Mesothelial cell of epicardium (in vitro differentiated cells): Measurements from ENCODE around the gene WDR36. TPM values are rescaled to one million over a fixed set of nuclear protein-coding genes. Genes with fewer than 3 reads are reported as not detected.

ENCODE experiments used
- DNase-seq, 2 experiments: peaks; one replicate each; pipeline ENCODE4 v3.0.0; 2021; ENCODE audit warnings: low spot score in 2 of 2; ENCODE audit not compliant: unreplicated experiment in 2 of 2
- H3K27ac Mint-ChIP-seq: 2 replicates; pipeline ENCODE4 v1.8.0; 2021; ENCODE audit warnings: mixed read lengths
- H3K27me3 Mint-ChIP-seq: 2 replicates; pipeline ENCODE4 v1.8.0; 2021; ENCODE audit warnings: low read depth, mixed read lengths
- H3K36me3 Mint-ChIP-seq: 2 replicates; pipeline ENCODE4 v1.8.0; 2021; ENCODE audit warnings: mixed read lengths
- H3K4me1 Mint-ChIP-seq: 2 replicates; pipeline ENCODE4 v1.8.0; 2021; ENCODE audit warnings: mixed read lengths
- H3K4me3 Mint-ChIP-seq: 2 replicates; pipeline ENCODE4 v1.8.0; 2021; ENCODE audit warnings: mild to moderate bottlenecking, moderate library complexity, mixed read lengths
- H3K9me3 Mint-ChIP-seq: 2 replicates; pipeline ENCODE4 v1.8.0; 2021; ENCODE audit warnings: mixed read lengths
- CTCF ChIP-seq: fragments of 200-600 bp; sonication (generic); IDR thresholded peaks from one replicate; pipeline ENCODE4 v1.5.0; 2021; ENCODE audit warnings: antibody characterized with exemption; ENCODE audit not compliant: unreplicated experiment
- total RNA-seq: library from RNA; stranded (reverse); gene quantifications from 3 replicates; pipeline ENCODE4 v1.2.1, GENCODE V29; 2021

WDR36 gene
- total RNA-seq, 1 donor from 2014 or later: 37.6 TPM

GRCh38 chr5:111169269-111169668, 77.1 kb downstream of the WDR36 start:
- no peaks in the 10 kb centered on the region for H3K9me3 Mint-ChIP-seq
- no peak overlapping the region for H3K27ac Mint-ChIP-seq
- no peak overlapping the region for H3K4me3 Mint-ChIP-seq
- no peak for TF ChIP-seq CTCF
- peaks cover 2% of the 10 kb centered on the region for H3K4me1 Mint-ChIP-seq
- H3K27me3 Mint-ChIP-seq: peaks cover 9% of the 10 kb centered on the region
- no peaks in the 10 kb centered on the region for H3K36me3 Mint-ChIP-seq
- DNase-seq: no peak

GRCh38 chr5:111170279-111170678, 78.1 kb downstream of the WDR36 start:
- H3K9me3 Mint-ChIP-seq: peaks cover 4% of the 10 kb centered on the region
- peaks cover 13% of the 10 kb centered on the region for H3K27me3 Mint-ChIP-seq
- H3K4me1 Mint-ChIP-seq: peaks cover 2% of the 10 kb centered on the region
- no peak overlapping the region for H3K27ac Mint-ChIP-seq
- H3K4me3 Mint-ChIP-seq: no peak overlapping the region
- TF ChIP-seq CTCF: no peak
- DNase-seq: no peak
- H3K36me3 Mint-ChIP-seq: no peaks in the 10 kb centered on the region

- Mint-ChIP-seq H3K4me1 (peaks cover 2% of the 10 kb centered on the region), H3K9me3 (peaks cover 5% of the 10 kb centered on the region), H3K27ac (no peak overlapping the region), H3K36me3 (no peaks in the 10 kb centered on the region), H3K27me3 (peaks cover 18% of the 10 kb centered on the region), H3K4me3 (no peak overlapping the region)
- no peak for TF ChIP-seq CTCF
- no peak for DNase-seq
These were observed 80.4 kb downstream of the WDR36 start for GRCh38 chr5:111172504-111172903.

- no peak for TF ChIP-seq CTCF
- DNase-seq: no peak
- Mint-ChIP-seq H3K27ac (no peak overlapping the region), H3K27me3 (peaks cover 22% of the 10 kb centered on the region), H3K4me3 (no peak overlapping the region), H3K9me3 (peaks cover 13% of the 10 kb centered on the region), H3K4me1 (peaks cover 2% of the 10 kb centered on the region), H3K36me3 (no peaks in the 10 kb centered on the region)
These were observed 81.3 kb downstream of the WDR36 start for GRCh38 chr5:111173476-111173875.

Other genes starting within 250 kb of the WDR36 start
- 0.32 to 0.47 TPM (median 0.42 TPM) in 3 replicates for gene TSLP, start 20.6 kb upstream of the WDR36 start, total RNA-seq
- gene CAMK4, start 132.0 kb downstream of the WDR36 start, total RNA-seq: 11.4 to 13.3 TPM (median 11.7 TPM) in 3 replicates